Measurements from ENCODE around the gene UNCX. TPM values are rescaled to one million over a fixed set of nuclear protein-coding genes. Genes with fewer than 3 reads are reported as not detected.
"Not testable (repeated sequence)": the region's sequence is repeated elsewhere in the genome, so short reads cannot be mapped to it uniquely, and the experiment has no call there.

UNCX gene
- total RNA-seq, 1 experiment from 2014 or later, result not detected

GRCh38 chr7:1271656-1272055, 39.0 kb downstream of the UNCX start:
- intact Hi-C loops (cut with micrococcal nuclease), result no loop called here
- Histone ChIP-seq H3K27me3 (ENCODE audit: insufficient read depth, low read length) (no peaks in the 10 kb centered on the region; the same call in 1 of the 2 replicates), H3K79me2 (ENCODE audit: insufficient read depth, low read length) (no peaks in the 10 kb centered on the region), H3K9ac (ENCODE audit: low read length) (no peak overlapping the region), H3K27ac (ENCODE audit: low read depth, low read length) (no peak overlapping the region), H3K9me3 (ENCODE audit: control insufficient read depth in 1 of 2, insufficient read depth in 1 of 2, low read depth in 1 of 2, low read length in 2 of 2) (no peaks in the 10 kb centered on the region), H2AFZ (ENCODE audit: low read depth, low read length, poor library complexity, severe bottlenecking) (no peak overlapping the region), H4K20me1 (ENCODE audit: insufficient read depth) (no peaks in the 10 kb centered on the region), H3K4me2 (ENCODE audit: low read length) (no peak overlapping the region), H3K9me2 (ENCODE audit: insufficient read depth) (no peaks in the 10 kb centered on the region), H3K4me1 (ENCODE audit: control insufficient read depth in 1 of 2, insufficient read depth in 2 of 2, low read length in 2 of 2) (no peaks in the 10 kb centered on the region), H3K4me3 (replicated peaks in 1 of 2; ENCODE audit: low read depth in 1 of 2, low read length in 2 of 2) (no peak overlapping the region), H3K36me3 (ENCODE audit: control insufficient read depth in 1 of 2, insufficient read depth in 2 of 2, low read length in 2 of 2) (no peaks in the 10 kb centered on the region)
- ChIA-PET RAD21 (ENCODE audit: low non-redundant PET in 1 of 2, low total read pairs in 2 of 2, uncharacterized antibody in 2 of 2, unreplicated experiment in 2 of 2) (no interaction called here), POLR2A (no interaction called here), CTCF (no interaction called here)
- no peak for ATAC-seq
- no peak for TF ChIP-seq EGR1 (IDR thresholded peaks at IDR 0.05; ENCODE audit: low read depth)
- DNase-seq (ENCODE audit: low read depth, low spot score), result no peak
- BruUV-seq (replicated peaks), result no TSS peak

GRCh38 chr7:1272136-1272535, 39.5 kb downstream of the UNCX start:
- H3K9ac ChIP-seq (ENCODE audit: low read length); H3K27me3 ChIP-seq (ENCODE audit: insufficient read depth, low read length); H3K36me3 ChIP-seq (ENCODE audit: control insufficient read depth in 1 of 2, insufficient read depth in 2 of 2, low read length in 2 of 2); BruUV-seq (replicated peaks); H3K4me3 ChIP-seq (replicated peaks in 1 of 2; ENCODE audit: low read depth in 1 of 2, low read length in 2 of 2); ATAC-seq; H3K27ac ChIP-seq (ENCODE audit: low read depth, low read length); H3K79me2 ChIP-seq (ENCODE audit: insufficient read depth, low read length); DNase-seq (ENCODE audit: low read depth, low spot score); CTCF ChIA-PET; intact Hi-C loops (cut with micrococcal nuclease); H3K9me2 ChIP-seq (ENCODE audit: insufficient read depth); H3K4me2 ChIP-seq (ENCODE audit: low read length); POLR2A ChIA-PET; H3K4me1 ChIP-seq (ENCODE audit: control insufficient read depth in 1 of 2, insufficient read depth in 2 of 2, low read length in 2 of 2); RAD21 ChIA-PET (ENCODE audit: low non-redundant PET in 1 of 2, low total read pairs in 2 of 2, uncharacterized antibody in 2 of 2, unreplicated experiment in 2 of 2); H4K20me1 ChIP-seq (ENCODE audit: insufficient read depth); H2AFZ ChIP-seq (ENCODE audit: low read depth, low read length, poor library complexity, severe bottlenecking); H3K9me3 ChIP-seq (ENCODE audit: control insufficient read depth in 1 of 2, insufficient read depth in 1 of 2, low read depth in 1 of 2, low read length in 2 of 2): not testable (repeated sequence)

- Histone ChIP-seq H3K9me2 (ENCODE audit: insufficient read depth) (no peaks in the 10 kb centered on the region), H3K9me3 (ENCODE audit: control insufficient read depth in 1 of 2, insufficient read depth in 1 of 2, low read depth in 1 of 2, low read length in 2 of 2) (no peaks in the 10 kb centered on the region), H3K4me3 (replicated peaks in 1 of 2; ENCODE audit: low read depth in 1 of 2, low read length in 2 of 2) (no peak overlapping the region), H3K4me1 (ENCODE audit: control insufficient read depth in 1 of 2, insufficient read depth in 2 of 2, low read length in 2 of 2) (no peaks in the 10 kb centered on the region), H3K79me2 (ENCODE audit: insufficient read depth, low read length) (no peaks in the 10 kb centered on the region), H3K36me3 (ENCODE audit: control insufficient read depth in 1 of 2, insufficient read depth in 2 of 2, low read length in 2 of 2) (no peaks in the 10 kb centered on the region), H2AFZ (ENCODE audit: low read depth, low read length, poor library complexity, severe bottlenecking) (no peak overlapping the region), H3K27ac (ENCODE audit: low read depth, low read length) (no peak overlapping the region), H3K9ac (ENCODE audit: low read length) (no peak overlapping the region), H4K20me1 (ENCODE audit: insufficient read depth) (no peaks in the 10 kb centered on the region), H3K27me3 (ENCODE audit: insufficient read depth, low read length) (no peaks in the 10 kb centered on the region), H3K4me2 (ENCODE audit: low read length) (no peak overlapping the region)
- ChIA-PET RAD21 (ENCODE audit: low non-redundant PET in 1 of 2, low total read pairs in 2 of 2, uncharacterized antibody in 2 of 2, unreplicated experiment in 2 of 2) (no interaction called here), CTCF (no interaction called here), POLR2A (no interaction called here)
- ATAC-seq, result no peak
- intact Hi-C loops (cut with micrococcal nuclease), result no loop called here
- no TSS peak for BruUV-seq (replicated peaks)
- no peak for DNase-seq (ENCODE audit: low read depth, low spot score)
- TF ChIP-seq EZH2 (IDR thresholded peaks at IDR 0.05) (no peak), YY1 (IDR thresholded peaks at IDR 0.05; ENCODE audit: extremely low read depth, insufficient replicate concordance, low read depth, low read length) (no peak), RAD21 (IDR thresholded peaks at IDR 0.05; ENCODE audit: low read depth) (no peak), ZNF274 (IDR thresholded peaks at IDR 0.05; ENCODE audit: low read depth, low read length) (no peak), EGR1 (IDR thresholded peaks at IDR 0.05; ENCODE audit: low read depth) (no peak), SP1 (IDR thresholded peaks at IDR 0.05; ENCODE audit: low read depth) (no peak), TCF7L2 (IDR thresholded peaks at IDR 0.05; ENCODE audit: borderline replicate concordance, extremely low read depth, insufficient read depth, insufficient read length) (no peak), SRF (IDR thresholded peaks at IDR 0.05; ENCODE audit: low read depth) (no peak), MAX (IDR thresholded peaks at IDR 0.05) (no peak), ATF3 (IDR thresholded peaks at IDR 0.05) (no peak), FOSL1 (IDR thresholded peaks at IDR 0.05; ENCODE audit: low read depth) (no peak), SIN3A (IDR thresholded peaks at IDR 0.05; ENCODE audit: low read depth) (no peak)
Observed at GRCh38 chr7:1274121-1274875, 41.6 kb downstream of the UNCX start.

Measured in HCT116 (cell line).